Adipose tissue (tissue), 3 donors: ENCODE measurements around the gene RAI1. TPM values are rescaled to one million over a fixed set of nuclear protein-coding genes. Genes with fewer than 3 reads are reported as not detected.

ENCODE experiments used
- H3K27ac ChIP-seq: one replicate; pipeline ENCODE4 v1.5.1; 2013; ENCODE audit warnings: low read depth, low read length
- WGBS, 3 donors: extraction: QIAGEN DNeasy Blood & Tissue Kit; methylation state at CpG; one replicate each; pipeline ENCODE4 v1.1.7; 2013; 5-methylcytosine and 5-hydroxymethylcytosine counted together
- polyA plus RNA-seq, 3 donors: library from polyadenylated mRNA; stranded (reverse); fragments of 200-250 nt; gene quantifications; one replicate each; pipeline ENCODE4 v1.2.3, GENCODE V29; 2013
- donor health status: healthy with polysubstance abuse.
- donor health status: Bipolar disorder and iron deficiency.
- donor health status: healthy.

RAI1 gene
- polyA plus RNA-seq, 3 donors = 4.5 to 9.3 (median 6.4) TPM

- WGBS, 3 donors = 87 to 93% (median 91%) methylated on average over 8 of the region's 8 CpGs
- no peak overlapping the region for H3K27ac ChIP-seq
Measured at GRCh38 chr17:17846003-17846402, 164.7 kb downstream of the RAI1 start.

- no peak overlapping the region for H3K27ac ChIP-seq
- WGBS, 3 donors = 91 to 94% (median 94%) methylated on average over 8 of the region's 8 CpGs
Measured at GRCh38 chr17:17846645-17847044, 165.4 kb downstream of the RAI1 start.

GRCh38 chr17:17847118-17847689, 165.9 kb downstream of the RAI1 start:
- no peak overlapping the region for H3K27ac ChIP-seq
- 73 to 77% (median 76%) methylated on average over 17 of the region's 17 CpGs for WGBS, 3 donors

GRCh38 chr17:17847726-17848125, 166.5 kb downstream of the RAI1 start:
- 88 to 93% (median 90%) methylated on average over 5 of the region's 5 CpGs for WGBS, 3 donors
- H3K27ac ChIP-seq = no peak overlapping the region

GRCh38 chr17:17848311-17849082, 167.2 kb downstream of the RAI1 start:
- WGBS, 3 donors = 83 to 95% (median 86%) methylated on average over 10 of the region's 10 CpGs
- H3K27ac ChIP-seq = no peak overlapping the region

GRCh38 chr17:17849147-17849820, 168.0 kb downstream of the RAI1 start:
- 25 to 63% (median 51%) methylated on average over 5 of the region's 5 CpGs for WGBS, 3 donors
- H3K27ac ChIP-seq = peak overlapping the region; percentile 9

GRCh38 chr17:17849845-17850373, 168.7 kb downstream of the RAI1 start:
- peak overlapping the region; percentile 9 for H3K27ac ChIP-seq
- 38 to 78% (median 44%) methylated on average over 2 of the region's 2 CpGs for WGBS, 3 donors

DNA sequence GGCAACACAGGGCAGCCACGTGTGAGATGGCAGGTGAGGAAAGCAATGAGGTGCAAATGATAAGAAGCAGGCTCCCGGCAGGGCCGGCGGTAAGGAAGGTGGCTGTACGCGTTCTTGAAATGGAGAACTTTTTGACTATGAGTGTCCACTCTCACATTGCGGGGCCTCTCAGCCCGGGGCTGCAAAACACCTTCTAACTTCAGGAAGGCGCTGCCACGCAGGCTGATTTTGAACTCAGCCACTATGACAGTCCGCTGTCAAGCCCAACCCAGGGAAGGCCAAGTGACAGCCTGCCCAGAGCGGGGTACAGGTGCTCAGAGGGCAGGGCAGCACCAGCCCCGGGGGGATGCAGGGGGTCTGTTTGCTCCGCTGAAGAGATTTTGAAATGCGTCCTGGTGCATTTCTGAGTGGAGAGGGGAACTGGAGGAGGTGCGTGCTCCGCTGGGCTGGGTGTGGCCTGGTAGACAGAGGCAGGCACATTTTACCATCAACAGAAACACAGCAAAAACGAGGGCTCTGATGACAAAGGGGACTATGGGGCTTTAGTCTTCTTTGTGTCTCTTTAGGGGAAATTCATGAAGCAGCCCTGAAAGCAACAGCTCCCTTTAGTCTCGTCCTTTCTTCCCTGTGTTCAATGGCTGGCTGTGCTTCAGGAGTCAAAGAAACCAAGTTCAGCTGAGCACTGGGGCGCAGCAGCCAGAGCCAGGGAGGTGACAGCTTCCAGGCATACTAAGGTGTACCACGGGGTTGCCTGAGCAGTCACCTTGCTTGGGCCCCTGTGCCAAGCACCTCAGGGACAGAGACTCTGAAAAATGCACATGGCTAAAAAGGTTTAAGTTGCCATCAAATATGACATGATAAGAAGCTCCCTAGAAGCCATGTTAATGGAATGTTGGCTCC, 170.1 kb downstream of the RAI1 start:
- WGBS, 3 donors = 84 to 87% (median 85%) methylated on average over 21 of the region's 21 CpGs
- no peak overlapping the region for H3K27ac ChIP-seq

- H3K27ac ChIP-seq = no peak overlapping the region
- 84 to 93% (median 89%) methylated on average over 3 of the region's 3 CpGs for WGBS, 3 donors
Measured at GRCh38 chr17:17852930-17853329, 171.7 kb downstream of the RAI1 start.

DNA sequence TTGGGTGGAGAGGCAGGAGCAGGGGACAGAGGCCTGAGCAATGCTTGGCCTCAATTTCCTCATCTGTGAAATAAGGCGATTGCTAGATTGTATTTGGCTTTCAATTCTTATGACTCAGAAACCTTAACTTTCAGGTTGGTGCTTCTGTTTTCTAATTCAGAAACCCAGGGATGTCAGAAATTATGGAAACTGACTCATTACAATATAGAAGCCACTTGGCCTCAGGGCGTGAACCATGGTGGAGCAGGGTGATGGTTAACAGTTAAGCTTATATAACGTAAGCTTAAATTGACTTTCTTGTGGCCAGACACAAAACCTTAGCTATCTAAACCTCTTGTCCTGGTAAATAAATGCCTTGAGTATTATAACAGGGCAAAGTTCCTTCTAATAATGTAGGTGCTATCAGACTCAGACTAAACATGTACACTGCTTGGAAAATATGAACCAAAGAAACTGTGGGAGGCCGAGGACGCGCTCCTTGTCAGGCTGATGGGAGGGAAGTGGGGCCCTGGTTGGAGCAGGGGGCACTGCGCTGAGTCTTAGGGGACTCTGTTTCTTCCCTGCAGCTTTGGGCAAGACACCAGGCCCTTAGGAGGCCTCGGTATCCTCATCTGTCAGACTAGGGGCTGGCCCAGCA, 172.7 kb downstream of the RAI1 start:
- 88 to 96% (median 92%) methylated on average over 8 of the region's 8 CpGs for WGBS, 3 donors
- no peak overlapping the region for H3K27ac ChIP-seq

- WGBS, 3 donors = 26 to 66% (median 62%) methylated on average over 3 of the region's 3 CpGs
- no peak overlapping the region for H3K27ac ChIP-seq
Measured at GRCh38 chr17:17855976-17856375, 174.7 kb downstream of the RAI1 start.

GRCh38 chr17:17856386-17856785, 175.1 kb downstream of the RAI1 start:
- 89 to 94% (median 92%) methylated on average over 2 of the region's 2 CpGs for WGBS, 3 donors
- no peak overlapping the region for H3K27ac ChIP-seq

DNA sequence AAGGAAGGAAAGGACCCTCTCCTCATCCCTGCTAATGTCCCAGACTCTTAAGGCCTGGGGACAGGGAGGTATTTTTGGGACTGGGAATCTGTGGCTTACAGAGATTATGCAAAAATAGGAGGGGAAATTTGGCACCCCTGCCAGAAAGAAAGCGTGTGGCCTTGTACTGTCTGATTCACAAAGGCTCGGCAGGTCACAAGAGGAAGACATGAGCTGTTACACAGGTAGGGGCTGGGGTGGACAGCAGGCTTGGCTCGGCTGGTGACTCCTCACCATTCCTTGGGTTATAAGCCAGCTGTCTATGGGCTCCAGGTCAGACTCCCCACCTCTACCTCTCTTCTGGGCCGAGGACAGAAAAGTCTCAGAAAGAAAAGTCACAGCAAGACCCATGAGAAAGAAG, 176.2 kb downstream of the RAI1 start:
- no peak overlapping the region for H3K27ac ChIP-seq
- WGBS, 3 donors = 86 to 96% (median 94%) methylated on average over 4 of the region's 4 CpGs

- WGBS, 3 donors = 40 to 42% (median 41%) methylated on average over 8 to 9 of the region's 9 CpGs
Measured at GRCh38 chr17:17859909-17860765, 178.9 kb downstream of the RAI1 start.

DNA sequence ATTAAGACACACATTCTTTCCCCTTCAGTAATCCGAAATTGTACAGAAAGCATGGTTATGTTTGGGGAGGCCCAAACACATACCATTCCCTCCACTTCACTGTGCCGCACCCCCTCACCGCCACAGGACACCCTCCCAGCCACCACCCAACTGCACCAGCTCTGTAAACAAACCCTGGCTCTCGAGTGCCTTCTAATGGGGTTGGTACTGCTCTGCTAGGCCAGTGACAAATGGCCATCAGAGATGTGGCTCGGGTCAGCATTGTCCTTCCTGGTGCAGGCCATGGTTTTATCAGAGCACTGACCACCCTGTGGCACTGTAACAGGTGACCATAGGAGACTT, 179.5 kb downstream of the RAI1 start:
- H3K27ac ChIP-seq = no peak overlapping the region
- 67 to 90% (median 82%) methylated on average over 5 of the region's 5 CpGs for WGBS, 3 donors

More at GRCh38 chr17:17859909-17860765, 178.9 kb downstream of the RAI1 start:
- no peak overlapping the region for H3K27ac ChIP-seq
